GM18951 (cell line): ENCODE measurements around the gene COX6A1.
"Not testable (repeated sequence)": the region's sequence is repeated elsewhere in the genome, so short reads cannot be mapped to it uniquely, and the experiment has no call there.

Experiments used
- POLR2A ChIP-seq: IDR thresholded peaks from 4 replicates; pipeline ENCODE4 v1.6.1; 2011; ENCODE audit warnings: mild to moderate bottlenecking; ENCODE audit not compliant: insufficient read length, insufficient read depth; ENCODE audit errors: extremely low read depth
- in situ Hi-C: fragments of 300-500 bp; cut with MboI; formaldehyde crosslinking; loops from one replicate; pipeline ENCODE4 v1.12.0; 2022; ENCODE audit warnings: low sequenced_read_pairs, mixed read lengths, inconsistent platforms; ENCODE audit not compliant: unreplicated experiment

The COX6A1 gene

DNA sequence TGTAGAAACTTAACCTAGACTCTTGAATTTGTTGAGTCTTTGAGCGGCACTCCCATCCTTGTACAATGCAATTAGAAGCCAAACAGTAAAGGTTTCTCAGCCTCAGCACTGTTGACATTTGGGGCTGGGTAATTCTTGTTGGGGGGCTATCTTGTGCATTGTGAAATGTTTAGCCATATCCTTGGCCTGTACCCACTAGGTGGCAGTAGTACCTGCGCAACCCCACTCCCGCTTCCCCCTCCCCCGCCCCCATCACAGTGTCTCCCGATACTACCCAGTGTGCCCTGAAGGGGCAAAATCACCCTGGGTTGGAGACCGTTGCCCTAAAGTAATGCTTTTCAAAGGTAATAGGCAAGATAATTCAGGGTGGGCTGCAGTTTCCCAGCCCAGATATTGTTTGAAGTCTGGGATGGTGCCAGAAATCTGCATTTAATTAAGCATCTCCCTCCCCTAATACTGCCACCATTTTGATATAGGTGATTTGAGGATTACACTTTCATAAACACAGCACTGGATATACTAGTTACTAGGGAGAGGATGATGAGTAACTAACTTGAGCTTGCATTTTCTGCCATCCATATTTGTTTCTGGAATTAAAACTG, 1.8 kb downstream of the COX6A1 start:
- in situ Hi-C loops = no loop called here

DNA sequence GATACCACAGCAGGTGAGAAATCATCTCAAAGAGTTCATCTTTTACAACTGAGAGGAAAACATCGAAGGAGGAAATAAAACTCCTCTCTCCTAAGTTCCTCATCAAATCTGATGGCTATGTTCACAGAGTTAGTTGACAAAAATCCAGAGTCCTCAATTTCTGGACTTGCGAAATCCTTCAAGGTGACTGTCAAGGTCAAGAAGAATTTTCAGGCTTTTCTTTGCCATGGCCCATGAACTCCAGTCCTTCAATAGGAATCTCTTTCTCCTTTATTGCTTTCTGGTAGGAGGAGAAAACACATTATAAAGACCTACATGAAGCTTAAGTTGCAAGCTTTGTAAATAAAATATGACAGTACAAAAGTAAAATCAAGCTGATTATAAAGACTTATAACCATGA, 6.8 kb downstream of the COX6A1 start:
- in situ Hi-C loops = no loop called here
- no peak for TF ChIP-seq POLR2A

More for the DNA sequence above, 1.8 kb downstream of the COX6A1 start:
- TF ChIP-seq POLR2A = no peak

DNA sequence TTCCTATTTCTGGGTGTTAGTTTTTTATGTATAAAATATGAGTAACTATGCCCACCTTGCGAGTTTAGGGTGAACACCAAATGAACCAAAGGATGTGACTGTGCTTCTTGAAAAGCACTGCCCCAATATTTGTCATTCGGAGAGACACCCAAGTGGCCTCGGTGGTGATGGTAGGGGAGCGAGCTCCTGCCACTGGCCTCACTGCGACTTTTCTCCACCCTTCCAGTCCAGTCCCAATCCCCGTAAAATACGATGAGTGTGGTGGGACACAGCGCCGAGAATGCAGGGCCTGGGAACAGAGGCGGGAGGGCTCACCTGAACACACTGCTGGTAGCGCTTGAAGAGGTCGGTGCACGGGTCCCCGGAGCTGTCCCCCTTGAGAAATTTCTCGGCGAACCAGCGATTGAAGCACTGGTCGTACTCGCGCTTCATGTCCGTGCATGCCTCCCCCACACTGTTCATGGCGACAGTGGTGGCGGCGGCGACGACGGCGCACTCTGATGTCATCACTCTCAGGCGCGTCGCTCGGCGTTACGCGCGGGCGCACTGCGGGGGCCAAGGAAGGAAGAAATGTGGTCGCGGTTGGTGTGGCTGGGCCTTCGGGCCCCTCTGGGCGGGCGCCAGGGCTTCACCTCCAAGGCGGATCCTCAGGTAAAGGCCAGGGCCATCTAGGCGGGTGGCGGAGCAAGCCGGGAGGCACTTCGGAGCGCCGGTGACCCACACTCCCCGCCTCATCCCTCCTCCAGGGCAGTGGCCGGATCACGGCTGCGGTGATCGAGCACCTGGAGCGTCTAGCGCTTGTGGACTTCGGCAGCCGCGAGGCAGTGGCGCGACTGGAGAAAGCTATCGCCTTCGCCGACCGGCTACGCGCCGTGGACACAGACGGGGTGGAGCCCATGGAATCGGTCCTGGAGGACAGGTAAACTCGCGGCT, 8.3 kb downstream of the COX6A1 start, which contains the start of the genes GATC and TRIAP1:
Gene GATC, plus strand, starts transcription at position 534 of the 933 bp plus-strand sequence. Its CDS starts 37 bp downstream, at position 571.
Gene TRIAP1, minus strand, starts transcription at position 474 of the 933 bp plus-strand sequence. Its CDS starts 12 bp downstream, at position 462.
- in situ Hi-C loops = no loop called here
- peak; percentile 89 for TF ChIP-seq POLR2A

DNA sequence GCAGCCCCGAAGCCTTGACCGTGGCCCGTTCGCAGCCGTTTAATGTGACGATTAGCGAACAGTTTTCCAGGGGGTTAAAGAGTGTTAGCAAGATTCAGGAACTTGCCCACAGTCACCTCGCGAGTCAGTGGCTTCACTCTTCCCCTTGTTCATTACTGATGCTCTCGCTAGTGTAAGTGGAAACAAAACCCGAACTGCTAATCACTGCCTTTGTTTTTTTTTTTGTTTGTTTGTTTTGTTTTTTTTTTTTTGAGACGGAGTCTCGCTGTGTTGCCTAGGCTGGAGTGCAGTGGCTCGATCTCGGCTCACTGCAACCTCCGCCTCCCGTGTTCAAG, 8.9 kb downstream of the COX6A1 start:
- in situ Hi-C loops = not testable (repeated sequence)

DNA sequence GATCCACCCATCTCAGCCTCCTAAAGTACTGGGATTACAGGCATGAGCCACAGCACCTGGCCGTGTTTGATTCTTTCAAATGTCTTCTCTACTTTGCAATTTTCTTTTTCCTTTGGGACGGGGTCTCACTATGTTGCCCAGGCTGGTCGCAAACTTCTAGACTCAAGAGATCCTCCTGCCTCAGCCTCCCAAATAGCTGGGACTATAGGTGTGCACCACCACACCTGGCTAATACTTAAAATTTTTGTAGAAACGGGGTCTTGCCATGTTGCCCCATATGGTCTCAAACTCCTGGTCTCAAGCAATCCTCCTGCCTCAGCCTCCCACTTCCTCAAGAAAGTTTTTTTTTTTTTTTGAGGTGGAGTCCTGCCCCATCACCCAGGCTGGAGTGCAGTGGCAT, 10.1 kb downstream of the COX6A1 start:
- in situ Hi-C loops = no loop called here
- TF ChIP-seq POLR2A = no peak

DNA sequence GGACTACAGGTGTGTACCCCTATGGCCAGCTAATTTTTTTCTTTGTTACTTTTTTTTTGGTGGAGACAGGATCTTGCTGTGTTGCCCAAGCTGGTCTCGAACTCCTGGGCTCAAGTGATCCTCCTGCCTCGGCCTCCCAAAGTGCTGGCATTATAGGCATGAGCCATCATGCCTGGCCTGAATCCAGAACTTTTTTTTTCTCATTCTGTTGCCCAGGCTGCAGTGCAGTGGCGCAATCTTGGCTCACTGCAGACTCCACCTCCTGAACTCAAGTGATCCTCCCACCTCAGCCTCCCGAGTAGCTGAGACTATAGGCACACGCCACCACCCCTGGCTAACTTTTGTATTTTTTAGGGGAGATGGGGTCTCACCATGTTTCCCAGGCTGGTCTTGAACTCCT, 14.6 kb downstream of the COX6A1 start:
- in situ Hi-C loops = not testable (repeated sequence)

DNA sequence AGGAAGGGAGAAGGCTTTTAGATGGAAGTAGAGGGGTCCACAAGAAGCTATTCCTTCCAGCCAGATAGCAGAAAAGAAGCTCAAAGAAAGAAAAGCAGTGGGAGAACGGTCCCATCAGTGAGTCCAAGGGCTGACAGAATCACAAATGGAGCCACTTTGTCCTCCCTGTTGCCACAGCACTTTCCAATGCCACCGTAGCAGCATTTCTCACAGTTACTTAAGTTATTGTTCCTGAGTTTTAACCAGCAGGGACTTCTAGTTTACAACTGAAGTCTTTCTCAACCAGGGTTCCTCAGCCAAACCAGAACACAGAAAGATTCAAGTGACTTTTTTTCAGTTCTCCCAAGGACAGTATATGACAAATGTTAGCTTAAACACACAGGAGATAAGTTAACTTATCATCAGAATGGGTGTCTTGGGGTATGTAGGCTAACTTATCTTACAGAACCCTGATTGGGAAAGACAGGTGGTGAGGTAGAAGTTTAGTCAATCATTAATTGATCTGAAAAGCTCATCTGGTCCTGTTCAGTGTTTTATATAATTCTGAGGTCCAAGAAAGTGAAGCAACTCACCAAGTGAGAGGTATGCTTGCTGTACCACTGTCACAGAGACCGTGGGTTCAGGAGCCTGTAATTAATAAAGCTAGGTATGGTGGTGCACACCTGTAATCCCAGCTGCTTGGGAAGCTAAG, 15.3 kb downstream of the COX6A1 start:
- no peak for TF ChIP-seq POLR2A
- in situ Hi-C loops = no loop called here

DNA sequence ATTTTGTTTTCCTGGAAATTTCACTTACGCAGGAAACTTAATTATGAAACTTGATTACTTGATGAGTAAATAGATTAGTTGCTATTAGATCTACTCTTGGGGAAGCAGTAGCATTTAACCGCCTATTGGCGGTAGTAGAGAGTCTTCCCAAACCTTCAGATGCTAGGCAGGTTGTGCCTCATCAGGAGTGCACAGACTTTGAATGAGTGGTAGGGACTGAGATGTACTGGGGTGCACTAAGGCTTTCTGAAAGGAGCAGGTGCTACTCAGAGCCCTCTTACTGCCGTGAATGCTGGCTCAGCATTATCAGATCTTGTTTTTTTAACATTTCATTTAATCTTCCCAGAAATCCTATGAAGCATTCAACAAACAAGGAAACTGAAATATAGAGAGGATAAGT, 16.1 kb downstream of the COX6A1 start:
- no peak for TF ChIP-seq POLR2A
- in situ Hi-C loops = no loop called here

DNA sequence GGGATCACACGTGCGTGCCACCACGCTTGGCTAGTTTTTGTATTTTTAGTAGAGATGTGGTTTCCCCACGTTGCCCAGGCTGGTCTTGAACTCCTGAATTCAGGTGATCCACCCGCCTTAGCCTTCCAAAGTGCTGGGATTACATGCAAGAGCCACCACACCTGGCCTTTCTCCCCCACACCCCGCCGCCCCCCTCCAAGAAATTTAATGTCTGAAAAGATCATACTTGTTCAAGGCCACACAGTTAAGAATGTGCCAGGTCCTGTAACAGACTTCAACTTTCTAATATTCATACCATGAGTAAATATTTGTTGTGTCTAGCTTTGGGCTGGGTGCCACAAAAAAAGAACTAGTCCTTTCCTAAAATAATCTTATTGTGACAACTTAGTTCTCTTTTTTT, 17.4 kb downstream of the COX6A1 start:
- no peak for TF ChIP-seq POLR2A
- in situ Hi-C loops = no loop called here

DNA sequence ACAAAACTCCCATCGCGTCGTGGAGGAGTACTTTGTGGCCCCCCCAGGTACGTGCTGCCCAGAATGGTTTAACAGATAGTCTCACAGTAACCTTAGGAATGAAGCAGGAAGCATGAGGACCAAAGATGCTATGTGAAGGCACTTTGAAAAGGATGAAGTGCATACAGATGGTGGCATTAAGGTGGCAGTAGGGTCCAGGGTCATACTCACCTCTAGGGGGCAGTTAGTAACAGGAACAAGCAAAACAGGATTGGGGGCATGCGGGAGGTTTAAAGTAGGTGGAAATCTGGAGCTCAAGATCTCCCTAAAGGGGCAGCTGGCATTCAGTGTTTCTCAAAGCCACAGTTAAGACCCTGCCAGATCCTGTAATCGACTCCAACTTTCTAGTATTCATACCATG, 19.2 kb downstream of the COX6A1 start:
- in situ Hi-C loops = no loop called here

DNA sequence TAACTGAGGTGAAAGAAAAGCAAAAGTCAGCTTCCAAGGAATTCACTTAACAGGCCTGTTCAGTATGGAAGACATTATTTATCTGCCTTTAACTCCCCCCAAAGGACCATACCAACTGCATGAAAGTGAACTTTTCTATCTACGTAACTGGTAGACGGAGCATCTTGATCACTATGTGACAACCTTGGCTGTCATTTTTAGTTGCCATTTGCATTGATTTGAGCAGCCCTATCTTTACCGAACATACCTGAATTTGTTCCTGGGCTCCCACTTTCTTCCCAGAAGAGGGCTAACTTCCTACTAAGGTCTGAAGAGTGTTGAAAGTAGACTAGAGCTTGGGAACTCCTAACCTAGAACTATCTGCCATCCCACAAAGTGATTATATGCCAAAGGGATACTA, 22.2 kb downstream of the COX6A1 start:
- in situ Hi-C loops = no loop called here
- TF ChIP-seq POLR2A = no peak

More for the DNA sequence above, 19.2 kb downstream of the COX6A1 start:
- TF ChIP-seq POLR2A = no peak

DNA sequence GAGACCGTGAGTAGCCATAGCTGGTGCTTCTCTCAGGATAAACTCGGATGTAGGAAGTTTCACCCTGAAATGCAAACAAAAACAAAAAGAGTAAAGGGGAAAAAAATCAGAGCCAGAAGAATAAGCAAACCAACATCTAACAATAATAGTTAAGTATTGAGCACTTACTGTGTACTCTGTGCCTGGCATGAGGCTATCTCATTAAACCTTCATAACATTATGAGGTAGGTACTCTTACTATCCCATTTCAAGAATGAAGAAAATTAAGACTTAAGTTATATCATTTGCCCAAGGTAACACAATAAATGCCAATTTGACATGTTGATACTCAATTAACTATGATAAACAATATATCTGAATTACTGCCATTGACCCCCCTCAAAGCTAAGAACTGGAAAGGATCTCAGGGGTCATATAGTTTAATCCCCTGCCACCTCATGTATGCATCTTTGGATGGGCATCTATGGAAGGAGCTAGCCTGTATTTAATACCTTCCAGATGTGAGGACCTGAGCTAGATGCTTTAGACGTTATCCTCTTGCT, 24.3 kb downstream of the COX6A1 start:
- no peak for TF ChIP-seq POLR2A
- in situ Hi-C loops = no loop called here

DNA sequence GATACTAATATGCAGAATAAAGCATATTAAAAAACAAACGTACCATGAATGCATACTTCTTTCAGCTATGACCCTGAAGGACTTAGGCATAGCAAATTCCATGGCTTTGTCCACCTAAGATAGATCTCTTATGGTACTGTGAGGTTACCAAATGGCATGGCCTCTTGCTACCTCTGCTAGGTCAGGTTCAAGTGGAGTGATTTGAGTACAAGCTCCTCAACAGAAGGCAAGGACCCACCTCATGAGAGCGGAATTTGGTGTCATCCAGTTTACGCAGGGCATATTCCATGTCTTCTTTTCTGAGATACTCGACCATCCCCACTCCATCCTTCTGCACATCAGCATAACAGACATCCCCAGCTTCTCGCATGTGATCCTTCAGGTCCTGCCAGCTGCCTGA, 25.8 kb downstream of the COX6A1 start:
- TF ChIP-seq POLR2A = peak; percentile 20
- in situ Hi-C loops = no loop called here
